ENCODE data around the gene MAN2B2. TPM values are rescaled to one million over a fixed set of nuclear protein-coding genes. Genes with fewer than 3 reads are reported as not detected.

MAN2B2 gene
- polyA plus RNA-seq, 1 donor (not counting 4 experiments of a cell fraction or from before 2014, with no cell fraction given) = 7.4 TPM

DNA sequence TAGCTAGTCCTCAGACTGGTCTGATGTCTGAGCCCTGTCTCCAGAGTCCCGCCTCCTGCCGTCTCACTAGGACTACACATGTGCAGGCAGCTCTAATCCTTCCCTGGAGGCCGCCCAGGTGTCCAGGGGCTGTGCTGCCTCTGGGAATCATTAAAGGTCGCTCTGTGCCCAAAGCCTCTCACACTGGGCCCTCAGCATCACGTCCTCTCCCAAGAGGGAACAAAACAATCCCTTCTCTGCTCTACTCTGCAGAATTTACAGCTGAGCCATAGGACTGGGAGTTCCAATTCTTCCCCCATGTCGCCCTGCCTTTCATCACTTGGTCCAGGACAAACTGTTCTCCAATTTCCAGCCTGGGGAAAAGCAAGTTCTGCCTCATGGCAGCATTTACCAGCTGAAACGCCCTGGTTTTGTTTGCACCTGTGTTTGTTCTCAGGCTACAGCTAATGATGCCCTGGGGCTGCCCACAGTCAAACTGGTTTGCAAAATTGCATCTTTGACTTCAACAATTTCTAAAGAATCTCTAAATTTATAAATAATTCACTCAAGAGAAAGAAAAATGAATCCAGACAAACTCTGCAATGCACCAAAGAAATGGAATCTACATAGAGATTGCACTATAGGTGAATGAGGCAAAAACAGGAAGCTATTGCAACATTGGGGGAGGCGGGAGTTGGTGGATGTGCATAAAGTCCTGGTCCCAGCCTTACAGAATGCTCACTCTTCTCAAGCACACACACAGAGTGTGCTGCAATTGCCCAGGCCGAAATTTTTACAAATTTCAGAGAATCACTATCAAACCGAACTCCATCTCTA is 58.3 kb downstream of the MAN2B2 start:
- no peaks in the 10 kb centered on the region for H3K27me3 ChIP-seq (ENCODE audit: control insufficient read depth, extremely low read depth, insufficient read depth, low read length)
- H3K79me2 ChIP-seq (ENCODE audit: control insufficient read depth, insufficient read depth, low read length) = no peaks in the 10 kb centered on the region
- FAIRE-seq (no peak), DNase-seq (ENCODE audit: low read depth, low spot score) (no peak)
- H3K4me2 ChIP-seq (ENCODE audit: control insufficient read depth, extremely low read depth, insufficient read depth, low read depth, low read length) = peak overlapping the region; percentile 17
- H3K9ac ChIP-seq (ENCODE audit: control insufficient read depth, extremely low read depth, insufficient read depth, low read length) = no peak overlapping the region
- no peak overlapping the region for H3K27ac ChIP-seq (ENCODE audit: control insufficient read depth, insufficient read depth, low read length)
- H3K9me3 ChIP-seq (ENCODE audit: control insufficient read depth, low read depth, low read length) = no peaks in the 10 kb centered on the region
- peaks cover 5% of the 10 kb centered on the region for H3K4me1 ChIP-seq (ENCODE audit: control insufficient read depth, extremely low read depth, insufficient read depth, low read length)
- TF ChIP-seq EZH2 (IDR thresholded peaks at IDR 0.05; ENCODE audit: low read length) = no peak
- TF ChIP-seq, protein P1, sequence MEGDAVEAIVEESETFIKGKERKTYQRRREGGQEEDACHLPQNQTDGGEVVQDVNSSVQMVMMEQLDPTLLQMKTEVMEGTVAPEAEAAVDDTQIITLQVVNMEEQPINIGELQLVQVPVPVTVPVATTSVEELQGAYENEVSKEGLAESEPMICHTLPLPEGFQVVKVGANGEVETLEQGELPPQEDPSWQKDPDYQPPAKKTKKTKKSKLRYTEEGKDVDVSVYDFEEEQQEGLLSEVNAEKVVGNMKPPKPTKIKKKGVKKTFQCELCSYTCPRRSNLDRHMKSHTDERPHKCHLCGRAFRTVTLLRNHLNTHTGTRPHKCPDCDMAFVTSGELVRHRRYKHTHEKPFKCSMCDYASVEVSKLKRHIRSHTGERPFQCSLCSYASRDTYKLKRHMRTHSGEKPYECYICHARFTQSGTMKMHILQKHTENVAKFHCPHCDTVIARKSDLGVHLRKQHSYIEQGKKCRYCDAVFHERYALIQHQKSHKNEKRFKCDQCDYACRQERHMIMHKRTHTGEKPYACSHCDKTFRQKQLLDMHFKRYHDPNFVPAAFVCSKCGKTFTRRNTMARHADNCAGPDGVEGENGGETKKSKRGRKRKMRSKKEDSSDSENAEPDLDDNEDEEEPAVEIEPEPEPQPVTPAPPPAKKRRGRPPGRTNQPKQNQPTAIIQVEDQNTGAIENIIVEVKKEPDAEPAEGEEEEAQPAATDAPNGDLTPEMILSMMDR (optimal IDR thresholded peaks at IDR 0.05 in 1 of 3, IDR thresholded peaks at IDR 0.05 in 1 of 3, conservative IDR thresholded peaks at IDR 0.05 in 1 of 3; ENCODE audit: extremely low read depth in 1 of 3, insufficient read depth in 2 of 3, low read length in 3 of 3) = no peak
- H3K36me3 ChIP-seq (ENCODE audit: control insufficient read depth in 2 of 2, extremely low read depth in 1 of 2, insufficient read depth in 2 of 2, low read length in 2 of 2) = no peaks in the 10 kb centered on the region
- dilution Hi-C loops (cut with MboI; ENCODE audit: extremely low pct_ligation_motif_present, low sequenced_read_pairs) = no loop called here
- H2AFZ ChIP-seq (ENCODE audit: control insufficient read depth, low read length) = no peak overlapping the region
- H4K20me1 ChIP-seq (ENCODE audit: control insufficient read depth, extremely low read depth, insufficient read depth, low read length) = no peaks in the 10 kb centered on the region
- H3K9me1 ChIP-seq (ENCODE audit: control insufficient read depth, extremely low read depth, insufficient read depth, low read length) = no peaks in the 10 kb centered on the region
- no peak overlapping the region for H3K4me3 ChIP-seq (ENCODE audit: control insufficient read depth in 2 of 3, extremely low read depth in 1 of 3, insufficient read depth in 2 of 3, low read depth in 1 of 3, low read length in 3 of 3)

DNA sequence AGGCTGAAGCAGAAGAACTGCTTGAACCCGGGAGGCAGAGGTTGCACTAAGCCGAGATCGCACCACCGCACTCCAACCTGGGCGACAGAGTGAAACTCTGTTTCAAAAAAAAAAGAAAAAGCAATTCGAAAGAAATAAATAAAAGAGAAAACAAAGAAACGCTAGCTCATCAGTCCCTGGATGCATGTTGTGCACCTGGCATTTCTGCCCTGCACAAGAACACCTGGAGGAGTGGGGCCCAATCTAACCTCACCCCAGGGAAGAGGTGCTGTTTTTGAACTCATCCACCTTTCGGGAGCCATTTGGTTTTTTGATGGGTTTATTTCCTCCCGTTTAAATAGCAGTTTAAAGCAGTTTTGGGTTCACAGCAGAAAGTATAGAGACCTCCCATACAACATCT is 59.8 kb downstream of the MAN2B2 start:
- no peak overlapping the region for H3K27ac ChIP-seq (ENCODE audit: control insufficient read depth, insufficient read depth, low read length)
- dilution Hi-C loops (cut with MboI; ENCODE audit: extremely low pct_ligation_motif_present, low sequenced_read_pairs) = no loop called here
- no peak for FAIRE-seq

More for the DNA sequence above, 59.8 kb downstream of the MAN2B2 start:
- no peaks in the 10 kb centered on the region for H3K9me1 ChIP-seq (ENCODE audit: control insufficient read depth, extremely low read depth, insufficient read depth, low read length)
- no peaks in the 10 kb centered on the region for H3K79me2 ChIP-seq (ENCODE audit: control insufficient read depth, insufficient read depth, low read length)
- no peaks in the 10 kb centered on the region for H3K36me3 ChIP-seq (ENCODE audit: control insufficient read depth in 2 of 2, extremely low read depth in 1 of 2, insufficient read depth in 2 of 2, low read length in 2 of 2)
- no peaks in the 10 kb centered on the region for H3K27me3 ChIP-seq (ENCODE audit: control insufficient read depth, extremely low read depth, insufficient read depth, low read length)
- TF ChIP-seq, protein P1 (optimal IDR thresholded peaks at IDR 0.05 in 1 of 3, IDR thresholded peaks at IDR 0.05 in 1 of 3, conservative IDR thresholded peaks at IDR 0.05 in 1 of 3; ENCODE audit: extremely low read depth in 1 of 3, insufficient read depth in 2 of 3, low read length in 3 of 3) = no peak
- no peak for TF ChIP-seq EZH2 (IDR thresholded peaks at IDR 0.05; ENCODE audit: low read length)
- H3K4me2 ChIP-seq (ENCODE audit: control insufficient read depth, extremely low read depth, insufficient read depth, low read depth, low read length) = no peak overlapping the region
- no peaks in the 10 kb centered on the region for H4K20me1 ChIP-seq (ENCODE audit: control insufficient read depth, extremely low read depth, insufficient read depth, low read length)
- no peak overlapping the region for H3K9ac ChIP-seq (ENCODE audit: control insufficient read depth, extremely low read depth, insufficient read depth, low read length)
- no peak overlapping the region for H3K4me3 ChIP-seq (ENCODE audit: control insufficient read depth in 2 of 3, extremely low read depth in 1 of 3, insufficient read depth in 2 of 3, low read depth in 1 of 3, low read length in 3 of 3)
- no peak overlapping the region for H2AFZ ChIP-seq (ENCODE audit: control insufficient read depth, low read length)
- H3K9me3 ChIP-seq (ENCODE audit: control insufficient read depth, low read depth, low read length) = no peaks in the 10 kb centered on the region
- DNase-seq (ENCODE audit: low read depth, low spot score) = no peak
- H3K4me1 ChIP-seq (ENCODE audit: control insufficient read depth, extremely low read depth, insufficient read depth, low read length) = peaks cover 5% of the 10 kb centered on the region
